Sigmoid colon (tissue), 7 donors: ENCODE data around the gene TSPAN9. TPM values are rescaled to one million over a fixed set of nuclear protein-coding genes. Genes with fewer than 3 reads are reported as not detected.

Experiments
- DNase-seq: peaks from one replicate; pipeline ENCODE4 v3.0.0-alpha.2; 2019
- H3K27ac ChIP-seq, 4 donors: fragments of 200-600 bp; sonication (generic); one replicate each; pipeline ENCODE4 v1.5.1; 2016 to 2019; ENCODE audit warnings: mild to moderate bottlenecking in 1 of 4
- H3K27me3 ChIP-seq, 3 donors: fragments of 200-600 bp; sonication (generic); one replicate each; pipeline ENCODE4 v1.5.1; 2019; ENCODE audit warnings: mild to moderate bottlenecking in 1 of 3
- H3K36me3 ChIP-seq, 4 donors: fragments of 200-600 bp; sonication (generic); one replicate each; pipeline ENCODE4 v1.5.1; 2016 to 2019
- H3K4me1 ChIP-seq, 4 donors: fragments of 200-600 bp; sonication (generic); one replicate each; pipeline ENCODE4 v1.5.1; 2017 to 2019
- H3K4me3 ChIP-seq, 4 donors: fragments of 200-600 bp; sonication (generic); one replicate each; pipeline ENCODE4 v1.5.1; 2017 to 2019; ENCODE audit warnings: mild to moderate bottlenecking in 2 of 4, moderate library complexity in 1 of 4
- H3K9me3 ChIP-seq, 4 donors: fragments of 200-600 bp in 3 of 4; sonication (generic) in 3 of 4; one replicate each; pipeline versions ENCODE4 v1.5.1 to v1.6.1; 2013 to 2019
- CTCF ChIP-seq, 4 experiments: fragments of 450-650 bp in 3 of 4; fragments of 200-600 bp in 1 of 4; IDR thresholded peaks; one replicate each; pipeline ENCODE4 v1.5.1; 2016 to 2019; ENCODE audit warnings: antibody characterized with exemption in 4 of 4, mild to moderate bottlenecking in 3 of 4, moderate library complexity in 2 of 4
- EP300 ChIP-seq, 4 donors: sonication (generic); formaldehyde crosslinking; IDR thresholded peaks; one replicate each; pipeline ENCODE4 v1.6.1; 2017; ENCODE audit warnings: antibody characterized with exemption in 4 of 4
- POLR2A ChIP-seq, 2 donors: fragments of 450-650 bp; IDR thresholded peaks; one replicate each; pipeline ENCODE4 v1.6.1; 2016; ENCODE audit warnings: antibody characterized with exemption in 2 of 2, mild to moderate bottlenecking in 2 of 2, moderate library complexity in 2 of 2
- POLR2AphosphoS5 ChIP-seq, 4 donors: sonication (generic); formaldehyde crosslinking; IDR thresholded peaks; one replicate each; pipeline ENCODE4 v1.6.1; 2017; ENCODE audit warnings: antibody characterized with exemption in 4 of 4
- WGBS, 2 donors: extraction: QIAGEN DNeasy Blood & Tissue Kit; methylation state at CpG; one replicate each; pipeline ENCODE4 v1.1.7; 2013; 5-methylcytosine and 5-hydroxymethylcytosine counted together
- intact Hi-C: fragments of 100-400 bp; cut with DNase I; formaldehyde crosslinking; loops from one replicate; pipeline ENCODE4 v1.15.1; 2023
- polyA plus RNA-seq, 3 donors: library from polyadenylated mRNA; stranded (reverse); fragments of 200-250 nt; gene quantifications; one replicate each; pipeline ENCODE4 v1.2.3, GENCODE V29; 2013
- total RNA-seq, 4 donors: library from RNA; depleted of rRNA; stranded (reverse); fragments of >200 nt; gene quantifications; one replicate each; pipeline ENCODE4 v1.1.0, GENCODE V29; 2016
- donor health status: healthy with polysubstance abuse.
- donor health status: Bipolar disorder and iron deficiency.
- donor health status: healthy.

Gene TSPAN9
- total and polyA plus RNA-seq, 7 donors, result 0.92 to 28.0 (median 18.2) TPM

GRCh38 chr12:3098436-3098835 lies 21.3 kb downstream of the TSPAN9 start:
- no peak for TF ChIP-seq POLR2A (IDR thresholded peaks at IDR 0.05)
- Histone ChIP-seq H3K36me3 (no peaks in the 10 kb centered on the region), H3K4me1 (peaks cover 0 to 28% (median 20%) of the 10 kb centered on the region in 4 donors), H3K9me3 (no peaks in the 10 kb centered on the region), H3K27ac (peak overlapping the region; percentile 49 to 62 (median 58)), H3K27me3 (no peaks in the 10 kb centered on the region), H3K4me3 (no peak overlapping the region)
- intact Hi-C loops, result no loop called here
- DNase-seq, result no peak
- WGBS, 2 donors, result 84 to 87% methylated on average over 5 of the region's 5 CpGs

GRCh38 chr12:3099146-3099545 lies 22.0 kb downstream of the TSPAN9 start:
- Histone ChIP-seq H3K27me3 (no peaks in the 10 kb centered on the region), H3K27ac (no peak overlapping the region), H3K4me3 (no peak overlapping the region), H3K36me3 (no peaks in the 10 kb centered on the region), H3K9me3 (no peaks in the 10 kb centered on the region), H3K4me1 (peaks cover 0 to 28% (median 24%) of the 10 kb centered on the region in 4 donors)
- 93% methylated on average over 3 of the region's 3 CpGs for WGBS, 2 donors
- TF ChIP-seq CTCF (IDR thresholded peaks at IDR 0.05) (no peak), POLR2A (IDR thresholded peaks at IDR 0.05) (no peak), POLR2AphosphoS5 (IDR thresholded peaks at IDR 0.05) (no peak), EP300 (IDR thresholded peaks at IDR 0.05) (no peak)
- no peak for DNase-seq
- intact Hi-C loops, result no loop called here

GRCh38 chr12:3101309-3102024 lies 24.3 kb downstream of the TSPAN9 start:
- no peak for DNase-seq
- no peak for TF ChIP-seq CTCF (IDR thresholded peaks at IDR 0.05)
- TF ChIP-seq POLR2AphosphoS5 (IDR thresholded peaks at IDR 0.05), result no peak
- no peak for TF ChIP-seq POLR2A (IDR thresholded peaks at IDR 0.05)
- TF ChIP-seq EP300 (IDR thresholded peaks at IDR 0.05), result no peak
- no peaks in the 10 kb centered on the region for H3K36me3 ChIP-seq
- no peaks in the 10 kb centered on the region for H3K27me3 ChIP-seq
- H3K4me3 ChIP-seq, result no peak overlapping the region
- WGBS, 2 donors, result 90 to 91% methylated on average over 10 of the region's 10 CpGs
- intact Hi-C loops, result no loop called here
- no peak overlapping the region for H3K27ac ChIP-seq
- no peaks in the 10 kb centered on the region for H3K9me3 ChIP-seq
- peaks cover 0 to 29% (median 26%) of the 10 kb centered on the region in 4 donors for H3K4me1 ChIP-seq

GRCh38 chr12:3102771-3103410 lies 25.7 kb downstream of the TSPAN9 start:
- no peaks in the 10 kb centered on the region for H3K36me3 ChIP-seq
- H3K27me3 ChIP-seq, result no peaks in the 10 kb centered on the region
- H3K4me3 ChIP-seq, result no peak overlapping the region
- H3K27ac ChIP-seq, result peak overlapping the region in 2 of 4 donors; percentile 21 to 29
- DNase-seq, result peak; percentile 78
- intact Hi-C loops, result no loop called here
- no peak for TF ChIP-seq POLR2A (IDR thresholded peaks at IDR 0.05)
- no peak for TF ChIP-seq EP300 (IDR thresholded peaks at IDR 0.05)
- TF ChIP-seq POLR2AphosphoS5 (IDR thresholded peaks at IDR 0.05), result peak in 2 of 4 donors; percentile 11 to 13
- TF ChIP-seq CTCF (IDR thresholded peaks at IDR 0.05), result no peak
- H3K9me3 ChIP-seq, result no peaks in the 10 kb centered on the region
- H3K4me1 ChIP-seq, result peaks cover 0 to 18% (median 14%) of the 10 kb centered on the region in 4 donors
- WGBS, 2 donors, result 75 to 86% methylated on average over 8 of the region's 8 CpGs

GRCh38 chr12:3103806-3104205 lies 26.6 kb downstream of the TSPAN9 start:
- no peak for TF ChIP-seq POLR2A (IDR thresholded peaks at IDR 0.05)
- no peak for TF ChIP-seq CTCF (IDR thresholded peaks at IDR 0.05)
- TF ChIP-seq EP300 (IDR thresholded peaks at IDR 0.05), result no peak
- no peak for TF ChIP-seq POLR2AphosphoS5 (IDR thresholded peaks at IDR 0.05)
- Histone ChIP-seq H3K27ac (no peak overlapping the region), H3K4me3 (no peak overlapping the region), H3K27me3 (no peaks in the 10 kb centered on the region), H3K9me3 (no peaks in the 10 kb centered on the region), H3K4me1 (peaks cover 0 to 18% (median 13%) of the 10 kb centered on the region in 4 donors), H3K36me3 (no peaks in the 10 kb centered on the region)
- intact Hi-C loops, result no loop called here
- no peak for DNase-seq
- WGBS, 2 donors, result 65 to 88% methylated on average over 7 of the region's 7 CpGs
